Testis (tissue), 3 donors: ENCODE results near the gene FBLN2. TPM values are rescaled to one million over a fixed set of nuclear protein-coding genes. Genes with fewer than 3 reads are reported as not detected.

Source experiments
- DNase-seq: peaks from one replicate; pipeline ENCODE4 v3.0.0-alpha.2; 2019
- H3K27ac ChIP-seq, 2 donors: fragments of 200-600 bp; sonication (generic); one replicate each; pipeline ENCODE4 v1.5.1; 2019
- H3K27me3 ChIP-seq: fragments of 200-600 bp; sonication (generic); one replicate; pipeline ENCODE4 v1.5.1; 2019
- H3K36me3 ChIP-seq: fragments of 200-600 bp; sonication (generic); one replicate; pipeline ENCODE4 v1.5.1; 2017; ENCODE audit warnings: low read depth; ENCODE audit errors: missing control alignments
- H3K4me1 ChIP-seq: fragments of 200-600 bp; sonication (generic); one replicate; pipeline ENCODE4 v1.5.1; 2019
- H3K4me3 ChIP-seq, 2 donors: fragments of 200-600 bp; sonication (generic); one replicate each; pipeline ENCODE4 v1.5.1; 2017 to 2019
- H3K9me3 ChIP-seq: fragments of 200-600 bp; sonication (generic); one replicate; pipeline ENCODE4 v1.5.1; 2017
- POLR2A ChIP-seq: fragments of 450-650 bp; IDR thresholded peaks from one replicate; pipeline ENCODE4 v1.6.1; 2017; ENCODE audit warnings: antibody characterized with exemption, mild to moderate bottlenecking, moderate library complexity
- WGBS, 2 donors: methylation state at CpG; one replicate each; pipeline ENCODE4 v1.1.5; 2018; 5-methylcytosine and 5-hydroxymethylcytosine counted together
- intact Hi-C: fragments of 100-400 bp; cut with DNase I; formaldehyde crosslinking; loops from one replicate; pipeline ENCODE4 v1.15.1; 2023; ENCODE audit warnings: low total_unique reads
- polyA plus RNA-seq: library from polyadenylated mRNA; stranded (reverse); fragments of 350-450 nt; fragmentation: Illumina TruSeq; extraction: RNeasy Lipid Tissue Mini Kit (QIAGEN cat#74804); gene quantifications from one replicate; pipeline ENCODE4 v1.2.3, GENCODE V29; 2014; ENCODE audit warnings: low read depth, low replicate concordance; ENCODE audit not compliant: insufficient read depth
- total RNA-seq, 2 donors: library from RNA; depleted of rRNA; stranded (reverse); fragments of >200 nt; gene quantifications; one replicate each; pipeline ENCODE4 v1.2.3, GENCODE V29; 2016
- TF ChIP-seq, protein P1 (sequence below), 3 experiments: fragments of 450-650 bp in 2 of 3; fragments of 200-600 bp in 1 of 3; sonication (generic) in 1 of 3; IDR thresholded peaks; one replicate each; pipeline ENCODE4 v1.5.1; 2016 to 2019; ENCODE audit warnings: antibody characterized with exemption in 3 of 3, mild to moderate bottlenecking in 2 of 3, moderate library complexity in 1 of 3

Gene FBLN2
- total and polyA plus RNA-seq, 3 donors from 2014 or later = 172 to 334 (median 248) TPM

DNA sequence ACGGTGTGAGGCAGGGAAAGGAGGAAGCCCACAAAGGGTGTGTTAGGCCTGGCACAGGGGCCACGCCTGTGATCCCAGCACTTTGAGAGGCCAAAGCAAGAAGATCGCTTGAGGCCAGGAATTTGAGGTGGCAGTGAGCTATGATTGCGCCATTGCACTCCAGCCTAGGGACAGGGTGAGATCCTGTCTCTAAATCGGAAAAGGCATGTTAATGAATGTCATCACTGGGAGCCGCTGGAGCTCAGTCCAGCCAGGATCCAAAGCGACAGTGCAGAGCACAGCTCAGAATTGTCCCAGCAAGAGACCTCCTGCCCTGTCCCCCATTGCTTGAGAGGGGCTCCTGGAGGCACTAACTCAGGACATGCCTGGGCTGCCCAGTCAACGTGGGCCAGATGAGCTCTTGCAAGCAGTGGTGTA, 15.0 kb upstream of the FBLN2 start:
- intact Hi-C loops = no loop called here
- TF ChIP-seq, protein P1, sequence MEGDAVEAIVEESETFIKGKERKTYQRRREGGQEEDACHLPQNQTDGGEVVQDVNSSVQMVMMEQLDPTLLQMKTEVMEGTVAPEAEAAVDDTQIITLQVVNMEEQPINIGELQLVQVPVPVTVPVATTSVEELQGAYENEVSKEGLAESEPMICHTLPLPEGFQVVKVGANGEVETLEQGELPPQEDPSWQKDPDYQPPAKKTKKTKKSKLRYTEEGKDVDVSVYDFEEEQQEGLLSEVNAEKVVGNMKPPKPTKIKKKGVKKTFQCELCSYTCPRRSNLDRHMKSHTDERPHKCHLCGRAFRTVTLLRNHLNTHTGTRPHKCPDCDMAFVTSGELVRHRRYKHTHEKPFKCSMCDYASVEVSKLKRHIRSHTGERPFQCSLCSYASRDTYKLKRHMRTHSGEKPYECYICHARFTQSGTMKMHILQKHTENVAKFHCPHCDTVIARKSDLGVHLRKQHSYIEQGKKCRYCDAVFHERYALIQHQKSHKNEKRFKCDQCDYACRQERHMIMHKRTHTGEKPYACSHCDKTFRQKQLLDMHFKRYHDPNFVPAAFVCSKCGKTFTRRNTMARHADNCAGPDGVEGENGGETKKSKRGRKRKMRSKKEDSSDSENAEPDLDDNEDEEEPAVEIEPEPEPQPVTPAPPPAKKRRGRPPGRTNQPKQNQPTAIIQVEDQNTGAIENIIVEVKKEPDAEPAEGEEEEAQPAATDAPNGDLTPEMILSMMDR (IDR thresholded peaks at IDR 0.05) = no peak
- no peak for TF ChIP-seq POLR2A
- WGBS, 2 donors = 91 to 92% methylated on average over 8 of the region's 8 CpGs
- no peak for DNase-seq
- Histone ChIP-seq H3K27me3 (no peaks in the 10 kb centered on the region), H3K27ac (no peak overlapping the region), H3K36me3 (no peaks in the 10 kb centered on the region), H3K4me3 (no peak overlapping the region), H3K9me3 (no peaks in the 10 kb centered on the region), H3K4me1 (peaks cover 1% of the 10 kb centered on the region)

DNA sequence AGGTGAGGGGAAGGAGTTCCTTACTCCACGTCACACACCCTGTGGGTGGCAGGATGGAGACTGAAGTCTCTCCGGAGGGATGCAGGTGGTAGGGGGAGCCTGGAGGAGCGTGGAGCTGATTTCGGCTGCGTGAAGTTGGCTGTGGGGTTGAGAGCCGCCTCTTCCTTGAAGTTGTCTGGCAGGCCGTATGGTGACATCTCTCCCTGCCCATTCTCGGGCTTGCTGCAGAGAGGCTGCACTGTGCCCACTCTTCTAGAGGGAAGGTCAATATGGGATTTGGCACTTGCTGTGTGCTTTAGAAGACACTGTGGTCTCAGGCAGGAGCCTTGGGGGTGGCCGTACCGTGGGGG, 13.4 kb upstream of the FBLN2 start:
- TF ChIP-seq, protein P1 (IDR thresholded peaks at IDR 0.05) = no peak
- TF ChIP-seq POLR2A = no peak
- 90 to 92% methylated on average over 4 to 10 of the region's 10 CpGs for WGBS, 2 donors

DNA sequence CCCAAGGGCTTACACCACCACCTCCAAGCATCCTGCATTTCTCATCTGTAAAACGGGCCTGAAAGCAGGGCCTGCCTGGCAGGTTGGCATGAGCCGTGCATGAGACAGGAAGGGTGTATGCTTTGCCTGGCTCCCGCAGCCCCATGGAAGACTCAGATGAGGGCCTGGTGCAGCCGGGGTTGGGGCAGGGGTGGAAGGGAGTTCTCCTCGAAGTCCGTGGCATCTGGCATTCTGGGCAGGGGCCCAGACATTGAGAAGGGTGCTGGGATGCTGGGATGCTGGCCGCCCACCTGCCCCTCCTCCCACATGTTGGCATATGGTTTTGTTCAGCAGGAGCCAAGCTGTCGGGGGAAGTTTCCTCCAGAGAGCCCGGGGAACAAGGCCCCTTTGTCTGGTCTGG, 13.0 kb upstream of the FBLN2 start:
- DNase-seq = no peak
- H3K27me3 ChIP-seq = no peaks in the 10 kb centered on the region
- WGBS, 2 donors = 78 to 86% methylated on average over 6 to 9 of the region's 9 CpGs
- H3K9me3 ChIP-seq = no peaks in the 10 kb centered on the region
- H3K27ac ChIP-seq = no peak overlapping the region
- intact Hi-C loops = no loop called here
- TF ChIP-seq POLR2A = no peak
- TF ChIP-seq, protein P1 (IDR thresholded peaks at IDR 0.05) = no peak
- no peaks in the 10 kb centered on the region for H3K36me3 ChIP-seq
- no peak overlapping the region for H3K4me3 ChIP-seq
- peaks cover 10% of the 10 kb centered on the region for H3K4me1 ChIP-seq

More for the DNA sequence above, 13.4 kb upstream of the FBLN2 start:
- Histone ChIP-seq H3K36me3 (no peaks in the 10 kb centered on the region), H3K27me3 (no peaks in the 10 kb centered on the region), H3K9me3 (no peaks in the 10 kb centered on the region), H3K4me3 (no peak overlapping the region), H3K27ac (no peak overlapping the region), H3K4me1 (peaks cover 9% of the 10 kb centered on the region)
- DNase-seq = no peak
- intact Hi-C loops = no loop called here

DNA sequence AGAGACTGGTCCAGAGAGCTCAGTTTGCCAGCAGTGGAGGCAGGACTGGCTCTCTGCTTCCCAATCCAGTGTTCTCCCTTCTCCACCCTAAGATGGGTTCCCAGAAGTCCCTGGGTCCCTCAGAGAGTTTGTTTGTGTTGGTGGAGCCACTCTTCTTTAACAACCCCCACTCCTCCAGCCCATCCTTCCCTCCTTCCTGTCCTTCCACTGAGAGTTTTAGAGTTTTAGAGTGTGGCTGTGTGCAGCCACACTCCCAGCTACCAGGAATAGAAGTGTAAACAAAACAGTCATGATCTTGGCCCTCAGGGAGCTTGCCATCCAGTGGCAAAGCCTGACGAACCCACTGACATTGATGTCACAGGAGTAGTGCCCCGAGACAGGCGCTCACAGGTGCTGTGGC, 12.5 kb upstream of the FBLN2 start:
- Histone ChIP-seq H3K27me3 (no peaks in the 10 kb centered on the region), H3K4me1 (peaks cover 10% of the 10 kb centered on the region), H3K36me3 (no peaks in the 10 kb centered on the region), H3K9me3 (no peaks in the 10 kb centered on the region), H3K4me3 (no peak overlapping the region), H3K27ac (no peak overlapping the region)
- no peak for DNase-seq
- no peak for TF ChIP-seq POLR2A
- TF ChIP-seq, protein P1 (IDR thresholded peaks at IDR 0.05) = no peak
- intact Hi-C loops = no loop called here
- 86 to 98% methylated on average over 3 of the region's 3 CpGs for whole genome bisulfite sequencing, 2 donors

DNA sequence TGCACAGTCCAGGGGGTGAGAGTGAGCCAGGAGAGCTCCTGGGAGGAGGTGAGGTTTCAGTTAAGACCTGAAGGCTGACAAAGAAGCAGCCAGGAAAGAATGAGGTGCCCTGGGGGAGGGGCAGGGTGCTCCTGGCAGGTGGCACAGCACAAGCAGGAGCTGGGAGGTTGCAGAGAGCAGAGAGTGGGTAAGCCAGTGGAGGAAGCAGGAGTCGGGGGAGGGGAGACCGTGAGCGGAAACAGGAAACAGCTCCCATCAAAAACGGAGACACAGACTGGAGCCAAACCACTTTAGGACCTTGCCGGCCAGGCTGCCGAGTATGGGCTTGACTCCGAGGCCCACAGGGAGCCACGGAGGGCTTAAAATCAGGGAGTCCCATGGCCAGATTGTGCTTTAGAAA, 12.1 kb upstream of the FBLN2 start:
- no peaks in the 10 kb centered on the region for H3K36me3 ChIP-seq
- no peak for DNase-seq
- TF ChIP-seq POLR2A = no peak
- TF ChIP-seq, protein P1 (IDR thresholded peaks at IDR 0.05) = no peak
- H3K9me3 ChIP-seq = no peaks in the 10 kb centered on the region
- intact Hi-C loops = no loop called here
- H3K4me1 ChIP-seq = peaks cover 10% of the 10 kb centered on the region
- H3K4me3 ChIP-seq = no peak overlapping the region
- H3K27me3 ChIP-seq = no peaks in the 10 kb centered on the region
- H3K27ac ChIP-seq = no peak overlapping the region
- 30 to 49% methylated on average over 8 of the region's 8 CpGs for WGBS, 2 donors
